Measurements from ENCODE around the gene ARMC12. TPM values are rescaled to one million over a fixed set of nuclear protein-coding genes. Genes with fewer than 3 reads are reported as not detected.

The ARMC12 gene
- total RNA-seq, 2 donors from 2014 or later, result 1.8 to 1.9 TPM

GRCh38 chr6:35759426-35759825, 22.6 kb downstream of the ARMC12 start:
- no peak overlapping the region for H3K27ac Mint-ChIP-seq
- no peaks in the 10 kb centered on the region for H3K9me3 Mint-ChIP-seq
- no peaks in the 10 kb centered on the region for H3K36me3 Mint-ChIP-seq (ENCODE audit: low read depth)
- peaks cover 5% of the 10 kb centered on the region for H3K4me1 Mint-ChIP-seq
- H3K27me3 Mint-ChIP-seq, result peaks cover 44% of the 10 kb centered on the region
- ATAC-seq (replicated peaks), result no peak
- no peak overlapping the region for H3K4me3 Mint-ChIP-seq

GRCh38 chr6:35765739-35766138, 28.9 kb downstream of the ARMC12 start:
- Mint-ChIP-seq H3K9me3 (no peaks in the 10 kb centered on the region), H3K27ac (no peak overlapping the region), H3K4me3 (no peak overlapping the region), H3K27me3 (peaks cover 29% of the 10 kb centered on the region), H3K4me1 (peaks cover 6% of the 10 kb centered on the region), H3K36me3 (ENCODE audit: low read depth) (no peaks in the 10 kb centered on the region)
- no peak for ATAC-seq (replicated peaks)

- Mint-ChIP-seq H3K27ac (no peak overlapping the region), H3K27me3 (peaks cover 9% of the 10 kb centered on the region), H3K4me3 (no peak overlapping the region), H3K36me3 (ENCODE audit: low read depth) (no peaks in the 10 kb centered on the region), H3K4me1 (peaks cover 3% of the 10 kb centered on the region), H3K9me3 (no peaks in the 10 kb centered on the region)
- ATAC-seq (replicated peaks), result no peak
These were observed 32.4 kb downstream of the ARMC12 start for GRCh38 chr6:35769211-35769610.

- no peak for ATAC-seq (replicated peaks)
- H3K4me3 Mint-ChIP-seq, result no peak overlapping the region
- H3K9me3 Mint-ChIP-seq, result no peaks in the 10 kb centered on the region
- no peaks in the 10 kb centered on the region for H3K36me3 Mint-ChIP-seq (ENCODE audit: low read depth)
- peaks cover 10% of the 10 kb centered on the region for H3K27me3 Mint-ChIP-seq
- no peak overlapping the region for H3K27ac Mint-ChIP-seq
- H3K4me1 Mint-ChIP-seq, result no peaks in the 10 kb centered on the region
These were observed 34.5 kb downstream of the ARMC12 start for GRCh38 chr6:35771343-35771627.

- Mint-ChIP-seq H3K27ac (no peak overlapping the region), H3K4me3 (no peak overlapping the region), H3K4me1 (no peaks in the 10 kb centered on the region), H3K27me3 (peaks cover 18% of the 10 kb centered on the region), H3K9me3 (no peaks in the 10 kb centered on the region), H3K36me3 (ENCODE audit: low read depth) (no peaks in the 10 kb centered on the region)
- no peak for ATAC-seq (replicated peaks)
These were observed 37.4 kb downstream of the ARMC12 start for GRCh38 chr6:35774116-35774794.

GRCh38 chr6:35775031-35775430, 38.2 kb downstream of the ARMC12 start:
- Mint-ChIP-seq H3K36me3 (ENCODE audit: low read depth) (no peaks in the 10 kb centered on the region), H3K9me3 (no peaks in the 10 kb centered on the region), H3K27ac (no peak overlapping the region), H3K4me3 (no peak overlapping the region), H3K27me3 (peaks cover 18% of the 10 kb centered on the region), H3K4me1 (no peaks in the 10 kb centered on the region)
- ATAC-seq (replicated peaks), result no peak

- Mint-ChIP-seq H3K9me3 (no peaks in the 10 kb centered on the region), H3K27ac (no peak within 1 kb of the TSS), H3K36me3 (ENCODE audit: low read depth) (no peaks in the 10 kb centered on the region), H3K4me3 (peak within 1 kb of the TSS; percentile 55), H3K27me3 (peaks cover 24% of the 10 kb centered on the region), H3K4me1 (no peaks in the 10 kb centered on the region)
- peak; percentile 21 for ATAC-seq (replicated peaks)
These were observed 39.8 kb downstream of the ARMC12 start, which contains the start of gene CLPSL2 for GRCh38 chr6:35776364-35777215. Gene CLPSL2 (plus strand): TSS chr6:35776598. CDS start chr6:35776619, 21 bp downstream.

- no peaks in the 10 kb centered on the region for H3K36me3 Mint-ChIP-seq (ENCODE audit: low read depth)
- H3K9me3 Mint-ChIP-seq, result no peaks in the 10 kb centered on the region
- H3K27me3 Mint-ChIP-seq, result peaks cover 23% of the 10 kb centered on the region
- ATAC-seq (replicated peaks), result no peak
- peak overlapping the region; percentile 55 for H3K4me3 Mint-ChIP-seq
- H3K4me1 Mint-ChIP-seq, result no peaks in the 10 kb centered on the region
- no peak overlapping the region for H3K27ac Mint-ChIP-seq
These were observed 40.7 kb downstream of the ARMC12 start for GRCh38 chr6:35777356-35778102.

- H3K27ac Mint-ChIP-seq, result no peak overlapping the region
- no peaks in the 10 kb centered on the region for H3K9me3 Mint-ChIP-seq
- ATAC-seq (replicated peaks), result no peak
- H3K27me3 Mint-ChIP-seq, result peaks cover 23% of the 10 kb centered on the region
- H3K4me3 Mint-ChIP-seq, result no peak overlapping the region
- H3K4me1 Mint-ChIP-seq, result no peaks in the 10 kb centered on the region
- H3K36me3 Mint-ChIP-seq (ENCODE audit: low read depth), result no peaks in the 10 kb centered on the region
These were observed 41.6 kb downstream of the ARMC12 start for GRCh38 chr6:35778437-35778836.

GRCh38 chr6:35780719-35781118, 43.9 kb downstream of the ARMC12 start, which contains the start of gene CLPSL1:
Gene CLPSL1 (plus strand): TSS chr6:35781019. CDS start chr6:35781111, 92 bp downstream.
- Mint-ChIP-seq H3K27ac (no peak within 1 kb of the TSS), H3K4me1 (no peaks in the 10 kb centered on the region), H3K4me3 (no peak within 1 kb of the TSS), H3K27me3 (peaks cover 26% of the 10 kb centered on the region), H3K9me3 (no peaks in the 10 kb centered on the region), H3K36me3 (ENCODE audit: low read depth) (no peaks in the 10 kb centered on the region)
- no peak for ATAC-seq (replicated peaks)

- no peaks in the 10 kb centered on the region for H3K9me3 Mint-ChIP-seq
- no peak for ATAC-seq (replicated peaks)
- no peak overlapping the region for H3K27ac Mint-ChIP-seq
These were observed 44.5 kb downstream of the ARMC12 start for GRCh38 chr6:35781290-35781689.

GRCh38 chr6:35782424-35782823, 45.6 kb downstream of the ARMC12 start:
- ATAC-seq (replicated peaks), result no peak
- H3K27me3 Mint-ChIP-seq, result peaks cover 28% of the 10 kb centered on the region
- H3K9me3 Mint-ChIP-seq, result no peaks in the 10 kb centered on the region
- no peak overlapping the region for H3K4me3 Mint-ChIP-seq
- H3K36me3 Mint-ChIP-seq (ENCODE audit: low read depth), result no peaks in the 10 kb centered on the region
- no peak overlapping the region for H3K27ac Mint-ChIP-seq
- H3K4me1 Mint-ChIP-seq, result no peaks in the 10 kb centered on the region

More at GRCh38 chr6:35781290-35781689, 44.5 kb downstream of the ARMC12 start:
- H3K27me3 Mint-ChIP-seq, result peaks cover 26% of the 10 kb centered on the region
- H3K4me1 Mint-ChIP-seq, result no peaks in the 10 kb centered on the region
- no peaks in the 10 kb centered on the region for H3K36me3 Mint-ChIP-seq (ENCODE audit: low read depth)
- H3K4me3 Mint-ChIP-seq, result no peak overlapping the region

- ATAC-seq (replicated peaks), result no peak
- Mint-ChIP-seq H3K4me1 (no peaks in the 10 kb centered on the region), H3K9me3 (no peaks in the 10 kb centered on the region), H3K27ac (no peak overlapping the region), H3K27me3 (peaks cover 38% of the 10 kb centered on the region), H3K4me3 (no peak overlapping the region), H3K36me3 (ENCODE audit: low read depth) (no peaks in the 10 kb centered on the region)
These were observed 47.4 kb downstream of the ARMC12 start for GRCh38 chr6:35784200-35784599.

GRCh38 chr6:35786272-35786671, 49.4 kb downstream of the ARMC12 start:
- Mint-ChIP-seq H3K27me3 (peaks cover 42% of the 10 kb centered on the region), H3K4me1 (no peaks in the 10 kb centered on the region), H3K4me3 (no peak overlapping the region), H3K27ac (no peak overlapping the region), H3K9me3 (no peaks in the 10 kb centered on the region), H3K36me3 (ENCODE audit: low read depth) (no peaks in the 10 kb centered on the region)
- ATAC-seq (replicated peaks), result no peak
